Body of pancreas (tissue), 4 donors: Measurements from ENCODE around the gene ANKRD61.
"Not testable (repeated sequence)": the region's sequence is repeated elsewhere in the genome, so short reads cannot be mapped to it uniquely, and the experiment has no call there.

Source experiments
- CTCF ChIP-seq, 7 experiments: fragments of 450-650 bp in 4 of 7; fragments of 200-600 bp in 3 of 7; sonication (generic) in 3 of 7; IDR thresholded peaks; one replicate each; pipeline ENCODE4 v1.5.1; 2016 to 2019; ENCODE audit warnings: antibody characterized with exemption in 7 of 7
- POLR2A ChIP-seq, 3 donors: fragments of 450-650 bp; IDR thresholded peaks; one replicate each; pipeline ENCODE4 v1.6.1; 2016; ENCODE audit warnings: antibody characterized with exemption in 3 of 3, mild to moderate bottlenecking in 2 of 3

- TF ChIP-seq CTCF, POLR2A (IDR thresholded peaks at IDR 0.05): not testable (repeated sequence)
Measured at GRCh38 chr7:6007835-6008590, 23.2 kb upstream of the ANKRD61 start.
